ENCODE data around the gene ITLN1.

GRCh38 chr1:160885042-160885441, at the start of gene ITLN1:
- TF ChIP-seq POLR2A (IDR thresholded peaks at IDR 0.05) (no peak), EP300 (IDR thresholded peaks at IDR 0.05) (no peak)
- TF ChIP-seq, protein P1, sequence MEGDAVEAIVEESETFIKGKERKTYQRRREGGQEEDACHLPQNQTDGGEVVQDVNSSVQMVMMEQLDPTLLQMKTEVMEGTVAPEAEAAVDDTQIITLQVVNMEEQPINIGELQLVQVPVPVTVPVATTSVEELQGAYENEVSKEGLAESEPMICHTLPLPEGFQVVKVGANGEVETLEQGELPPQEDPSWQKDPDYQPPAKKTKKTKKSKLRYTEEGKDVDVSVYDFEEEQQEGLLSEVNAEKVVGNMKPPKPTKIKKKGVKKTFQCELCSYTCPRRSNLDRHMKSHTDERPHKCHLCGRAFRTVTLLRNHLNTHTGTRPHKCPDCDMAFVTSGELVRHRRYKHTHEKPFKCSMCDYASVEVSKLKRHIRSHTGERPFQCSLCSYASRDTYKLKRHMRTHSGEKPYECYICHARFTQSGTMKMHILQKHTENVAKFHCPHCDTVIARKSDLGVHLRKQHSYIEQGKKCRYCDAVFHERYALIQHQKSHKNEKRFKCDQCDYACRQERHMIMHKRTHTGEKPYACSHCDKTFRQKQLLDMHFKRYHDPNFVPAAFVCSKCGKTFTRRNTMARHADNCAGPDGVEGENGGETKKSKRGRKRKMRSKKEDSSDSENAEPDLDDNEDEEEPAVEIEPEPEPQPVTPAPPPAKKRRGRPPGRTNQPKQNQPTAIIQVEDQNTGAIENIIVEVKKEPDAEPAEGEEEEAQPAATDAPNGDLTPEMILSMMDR (IDR thresholded peaks at IDR 0.05), result no peak
